ENCODE data around the gene FUBP3. TPM values are rescaled to one million over a fixed set of nuclear protein-coding genes. Genes with fewer than 3 reads are reported as not detected.

The FUBP3 gene
- total and polyA plus RNA-seq, 2 experiments from 2014 or later, result 82.0 to 115 TPM

DNA sequence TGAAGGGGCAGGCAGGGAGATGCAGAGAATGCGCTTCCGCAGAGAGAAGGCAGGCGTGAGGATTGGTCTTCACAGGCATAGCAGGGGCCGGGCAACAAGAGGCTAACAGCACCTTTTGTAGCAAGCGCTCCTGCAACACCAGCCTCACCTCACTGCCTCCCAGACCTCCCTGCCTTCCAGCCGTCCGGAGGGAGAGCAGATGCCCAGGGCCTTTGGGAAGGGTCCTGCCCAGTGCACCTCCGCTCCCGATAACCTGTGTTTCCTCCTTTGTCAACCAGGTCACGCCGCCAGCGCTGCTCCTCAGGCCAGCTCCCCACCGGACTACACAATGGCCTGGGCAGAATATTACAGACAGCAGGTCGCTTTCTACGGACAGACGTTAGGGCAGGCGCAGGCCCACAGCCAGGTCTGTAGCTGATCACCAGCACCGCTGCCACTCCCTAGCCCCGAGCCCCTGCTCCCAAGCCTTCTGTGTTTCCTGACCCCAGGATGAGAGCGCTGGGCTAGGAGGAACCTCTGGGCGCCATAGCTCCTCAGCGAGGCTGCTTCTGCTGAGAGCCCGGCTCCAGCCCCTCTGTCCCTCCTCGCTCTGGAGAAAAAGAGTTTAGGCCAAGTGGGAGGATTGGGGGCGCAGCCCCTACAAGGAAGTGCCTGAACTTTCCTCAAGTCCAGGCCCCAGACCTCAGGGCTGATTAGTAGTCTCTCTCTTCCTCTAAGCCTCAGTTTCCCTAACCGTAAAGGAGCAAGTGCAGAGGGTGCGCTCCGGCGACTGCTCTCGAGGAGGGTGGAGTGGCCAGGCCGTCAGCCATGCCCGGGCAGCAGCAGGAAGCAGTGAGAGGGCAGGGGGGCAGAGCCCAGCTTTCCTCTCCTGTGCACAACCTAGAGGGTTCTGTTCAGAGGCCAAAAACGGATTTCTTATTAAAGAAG lies 56.6 kb downstream of the FUBP3 start:
- H3K27me3 ChIP-seq, result no peaks in the 10 kb centered on the region
- H3K36me3 ChIP-seq, result peaks cover 35% of the 10 kb centered on the region
- TF ChIP-seq, protein P1, sequence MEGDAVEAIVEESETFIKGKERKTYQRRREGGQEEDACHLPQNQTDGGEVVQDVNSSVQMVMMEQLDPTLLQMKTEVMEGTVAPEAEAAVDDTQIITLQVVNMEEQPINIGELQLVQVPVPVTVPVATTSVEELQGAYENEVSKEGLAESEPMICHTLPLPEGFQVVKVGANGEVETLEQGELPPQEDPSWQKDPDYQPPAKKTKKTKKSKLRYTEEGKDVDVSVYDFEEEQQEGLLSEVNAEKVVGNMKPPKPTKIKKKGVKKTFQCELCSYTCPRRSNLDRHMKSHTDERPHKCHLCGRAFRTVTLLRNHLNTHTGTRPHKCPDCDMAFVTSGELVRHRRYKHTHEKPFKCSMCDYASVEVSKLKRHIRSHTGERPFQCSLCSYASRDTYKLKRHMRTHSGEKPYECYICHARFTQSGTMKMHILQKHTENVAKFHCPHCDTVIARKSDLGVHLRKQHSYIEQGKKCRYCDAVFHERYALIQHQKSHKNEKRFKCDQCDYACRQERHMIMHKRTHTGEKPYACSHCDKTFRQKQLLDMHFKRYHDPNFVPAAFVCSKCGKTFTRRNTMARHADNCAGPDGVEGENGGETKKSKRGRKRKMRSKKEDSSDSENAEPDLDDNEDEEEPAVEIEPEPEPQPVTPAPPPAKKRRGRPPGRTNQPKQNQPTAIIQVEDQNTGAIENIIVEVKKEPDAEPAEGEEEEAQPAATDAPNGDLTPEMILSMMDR (IDR thresholded peaks at IDR 0.05; ENCODE audit: low read depth, low read length), result no peak
- H3K9me3 ChIP-seq (ENCODE audit: low read depth), result no peaks in the 10 kb centered on the region
- H3K27ac ChIP-seq, result no peak overlapping the region
- peaks cover 7% of the 10 kb centered on the region for H3K4me1 ChIP-seq (ENCODE audit: low read depth)
- DNase-seq (ENCODE audit: low read depth in 1 of 2, low spot score in 1 of 2), result no peak
- H3K4me3 ChIP-seq, result no peak overlapping the region

DNA sequence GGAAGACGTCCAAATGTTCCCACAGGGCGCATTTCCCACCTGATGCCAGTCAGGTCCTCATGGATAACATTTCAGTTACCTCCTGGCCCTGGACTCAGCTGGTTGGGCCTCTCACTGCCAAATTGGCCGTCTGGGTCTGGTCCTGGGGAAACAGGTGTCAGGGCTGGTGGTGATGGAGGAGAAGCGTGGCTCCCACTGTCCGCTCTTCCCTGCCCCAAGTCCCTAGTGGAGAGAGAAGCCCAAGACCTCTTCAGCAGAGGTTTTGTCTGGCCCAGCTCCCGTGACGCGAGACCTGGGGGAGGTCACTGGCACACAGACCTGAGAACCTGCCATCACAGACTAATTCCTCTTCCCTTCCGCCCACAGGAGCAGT lies 57.3 kb downstream of the FUBP3 start:
- H3K9me3 ChIP-seq (ENCODE audit: low read depth), result no peaks in the 10 kb centered on the region
- H3K4me1 ChIP-seq (ENCODE audit: low read depth), result peaks cover 7% of the 10 kb centered on the region
- H3K36me3 ChIP-seq, result peaks cover 29% of the 10 kb centered on the region
- TF ChIP-seq, protein P1 (IDR thresholded peaks at IDR 0.05; ENCODE audit: low read depth, low read length), result no peak
- no peaks in the 10 kb centered on the region for H3K27me3 ChIP-seq
- H3K4me3 ChIP-seq, result no peak overlapping the region
- DNase-seq (ENCODE audit: low read depth in 1 of 2, low spot score in 1 of 2), result no peak
- H3K27ac ChIP-seq, result no peak overlapping the region

DNA sequence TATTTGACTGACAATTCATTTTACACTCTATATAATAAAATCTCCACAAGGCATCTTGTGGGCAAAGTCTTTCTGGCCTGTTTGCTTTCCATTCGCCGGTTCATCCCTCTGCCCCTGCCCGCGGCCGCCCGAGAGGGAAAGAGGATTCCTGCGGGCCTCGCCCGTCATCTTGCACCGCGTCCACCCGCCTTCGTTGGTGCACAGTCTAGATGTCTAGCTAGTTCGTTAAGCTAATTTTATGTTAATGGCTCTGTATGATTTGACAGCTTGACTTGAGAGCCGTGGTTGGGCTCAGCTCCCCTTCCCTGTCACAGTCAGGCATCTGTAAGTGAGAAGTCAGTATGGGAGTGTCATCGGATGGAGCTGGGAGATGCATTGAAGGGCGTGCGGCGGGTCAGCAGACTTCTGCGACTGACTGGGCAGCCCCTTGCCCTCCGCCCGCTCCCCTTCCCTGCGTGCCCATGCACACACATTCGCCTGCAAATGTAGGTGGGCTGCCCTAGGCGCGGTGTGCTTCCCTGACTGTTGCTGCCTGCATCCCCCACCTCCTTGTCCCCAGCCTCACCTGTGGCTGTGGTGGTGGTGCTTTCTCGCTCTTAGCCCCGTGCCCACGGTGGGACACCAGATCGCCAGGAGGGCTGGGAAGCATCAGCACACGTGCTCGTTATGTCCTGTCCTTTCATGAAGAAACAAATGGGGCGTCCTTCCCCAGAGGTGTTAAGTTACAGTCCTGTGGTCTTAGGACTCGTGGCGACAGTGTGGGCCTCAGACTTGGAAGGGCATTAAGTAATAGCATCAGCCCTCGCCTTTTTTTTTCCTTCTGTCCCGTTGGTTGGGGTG lies 59.1 kb downstream of the FUBP3 start:
- Histone ChIP-seq H3K4me1 (ENCODE audit: low read depth) (peaks cover 7% of the 10 kb centered on the region), H3K27me3 (no peaks in the 10 kb centered on the region), H3K27ac (no peak overlapping the region), H3K9me3 (ENCODE audit: low read depth) (no peaks in the 10 kb centered on the region), H3K36me3 (peaks cover 18% of the 10 kb centered on the region), H3K4me3 (no peak overlapping the region)
- TF ChIP-seq, protein P1 (IDR thresholded peaks at IDR 0.05; ENCODE audit: low read depth, low read length), result no peak
- DNase-seq (ENCODE audit: low read depth in 1 of 2, low spot score in 1 of 2), result peak in 1 of 2 donors; percentile 14

DNA sequence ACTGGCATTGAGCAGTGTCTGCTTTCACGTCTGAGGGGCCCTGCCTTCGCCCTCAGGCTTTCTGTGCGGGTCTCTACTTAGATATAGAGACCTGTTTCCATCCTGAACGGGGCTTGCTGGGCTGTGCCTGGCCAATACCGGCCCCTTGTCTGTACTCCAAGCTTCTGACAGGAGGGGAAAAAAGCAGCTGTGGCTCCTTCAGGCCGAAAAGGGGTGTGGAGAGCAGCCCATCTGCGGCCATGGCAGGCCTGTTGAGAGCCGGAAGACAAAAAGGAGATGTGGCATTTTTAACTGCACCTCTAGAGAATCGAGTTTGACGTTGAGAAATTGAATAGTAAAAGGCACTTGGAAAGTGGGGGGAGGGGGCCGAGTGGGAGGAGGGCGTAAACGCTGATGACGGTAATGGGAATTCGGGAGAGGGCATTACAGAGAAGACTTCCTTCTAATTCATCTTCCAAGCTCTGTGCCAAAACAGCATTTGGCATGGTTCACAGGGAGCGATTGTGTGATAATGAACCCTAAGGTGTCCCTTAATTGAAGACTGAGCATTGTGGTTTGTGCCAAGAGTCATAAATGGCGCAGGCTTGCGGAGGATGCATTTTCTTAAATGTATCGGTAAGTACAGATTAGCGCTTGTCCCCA lies 59.9 kb downstream of the FUBP3 start:
- no peak overlapping the region for H3K4me3 ChIP-seq
- DNase-seq (ENCODE audit: low read depth in 1 of 2, low spot score in 1 of 2), result no peak
- H3K9me3 ChIP-seq (ENCODE audit: low read depth), result no peaks in the 10 kb centered on the region
- no peaks in the 10 kb centered on the region for H3K27me3 ChIP-seq
- TF ChIP-seq, protein P1 (IDR thresholded peaks at IDR 0.05; ENCODE audit: low read depth, low read length), result no peak
- H3K27ac ChIP-seq, result no peak overlapping the region
- peaks cover 7% of the 10 kb centered on the region for H3K4me1 ChIP-seq (ENCODE audit: low read depth)
- H3K36me3 ChIP-seq, result peaks cover 18% of the 10 kb centered on the region

DNA sequence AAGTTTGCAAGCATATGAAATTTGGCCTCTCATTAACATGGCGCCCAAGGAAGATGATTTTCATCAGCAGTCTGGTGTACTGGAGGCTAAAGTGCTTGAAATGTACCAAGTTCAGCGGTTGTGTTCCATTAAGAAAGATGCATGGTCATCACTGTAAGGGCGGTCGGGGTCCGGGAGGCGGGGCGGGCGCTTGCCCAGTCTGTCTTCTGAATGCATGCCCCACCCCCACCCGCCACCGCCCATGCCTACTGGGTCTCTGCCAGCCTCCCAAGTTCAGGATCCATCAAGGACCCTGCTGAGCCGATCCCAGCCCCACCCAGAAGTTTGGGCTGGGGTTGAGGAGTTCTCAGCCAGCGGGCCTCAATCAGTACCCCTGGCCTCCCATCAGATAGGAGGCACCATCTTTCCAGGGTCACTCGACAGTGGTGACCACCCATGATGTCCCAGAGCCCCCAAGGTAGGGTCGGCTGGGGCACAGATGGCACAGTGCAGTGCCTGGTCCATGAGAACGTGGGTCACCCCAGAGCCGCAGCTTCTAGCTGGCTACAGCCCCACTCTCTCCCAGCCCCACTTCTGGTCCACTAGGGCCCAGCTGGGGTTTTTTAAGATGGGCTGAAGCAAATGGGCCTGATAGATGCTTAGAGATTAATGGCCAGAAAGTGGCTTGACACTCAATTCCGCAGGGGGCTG lies 60.6 kb downstream of the FUBP3 start:
- Histone ChIP-seq H3K9me3 (ENCODE audit: low read depth) (no peaks in the 10 kb centered on the region), H3K4me3 (no peak overlapping the region), H3K27ac (no peak overlapping the region), H3K27me3 (no peaks in the 10 kb centered on the region), H3K36me3 (peaks cover 18% of the 10 kb centered on the region), H3K4me1 (ENCODE audit: low read depth) (peaks cover 7% of the 10 kb centered on the region)
- no peak for DNase-seq (ENCODE audit: low read depth in 1 of 2, low spot score in 1 of 2)
- TF ChIP-seq, protein P1 (IDR thresholded peaks at IDR 0.05; ENCODE audit: low read depth, low read length), result no peak
